Measurements from ENCODE around the gene ELAVL1. TPM values are rescaled to one million over a fixed set of nuclear protein-coding genes. Genes with fewer than 3 reads are reported as not detected.

ELAVL1 gene
- total and polyA plus RNA-seq, 4 experiments from 2014 or later = 54.2 to 57.8 (median 55.5) TPM

GRCh38 chr19:7969555-7969939, 35.9 kb downstream of the ELAVL1 start:
- H3K9me3 Mint-ChIP-seq = no peaks in the 10 kb centered on the region
- H3K27ac Mint-ChIP-seq = peak overlapping the region in 1 of 7 donors; percentile 12
- Histone ChIP-seq H3K9me3 (ENCODE audit: control insufficient read depth in 1 of 2, low read length in 2 of 2) (no peaks in the 10 kb centered on the region), H3K27me3 (ENCODE audit: insufficient read depth, low read length) (no peaks in the 10 kb centered on the region), H3K36me3 (ENCODE audit: insufficient read depth, low read length) (peaks cover 44% of the 10 kb centered on the region), H3K4me3 (ENCODE audit: low read length in 2 of 2) (no peak overlapping the region), H3K4me1 (ENCODE audit: insufficient read depth, low read length) (no peaks in the 10 kb centered on the region), H3K27ac (ENCODE audit: low read depth, low read length) (no peak overlapping the region)
- ChIA-PET POLR2A (ENCODE audit: partially characterized antibody) (no interaction called here), CTCF (ENCODE audit: partially characterized antibody) (interaction anchor here (1.5 to 2.5 kb wide), 2 partner anchors 25 to 31 kb away, joined by 6 to 8 read pairs; no protein-coding TSS in a partner anchor)
- peaks cover 0 to 2% (median 0%) of the 10 kb centered on the region in 4 donors for H3K4me1 Mint-ChIP-seq
- peaks cover 13 to 50% of the 10 kb centered on the region in 2 donors for H3K36me3 Mint-ChIP-seq
- intact Hi-C loops (cut with micrococcal nuclease) = no loop called here
- no peak overlapping the region for H3K4me3 Mint-ChIP-seq
- H3K27me3 Mint-ChIP-seq = no peaks in the 10 kb centered on the region
- no peak for DNase-seq

- peaks cover 13 to 47% of the 10 kb centered on the region in 2 donors for H3K36me3 Mint-ChIP-seq
- H3K27ac Mint-ChIP-seq = peak overlapping the region in 3 of 7 donors; percentile 12 to 13 (median 13)
- no peaks in the 10 kb centered on the region for H3K27me3 Mint-ChIP-seq
- H3K4me1 Mint-ChIP-seq = peaks cover 0 to 2% (median 0%) of the 10 kb centered on the region in 4 donors
- H3K27me3 ChIP-seq (ENCODE audit: insufficient read depth, low read length) = no peaks in the 10 kb centered on the region
- no peaks in the 10 kb centered on the region for H3K9me3 Mint-ChIP-seq
- H3K4me1 ChIP-seq (ENCODE audit: insufficient read depth, low read length) = no peaks in the 10 kb centered on the region
- intact Hi-C loops (cut with micrococcal nuclease) = no loop called here
- POLR2A ChIA-PET (ENCODE audit: partially characterized antibody) = no interaction called here
- H3K36me3 ChIP-seq (ENCODE audit: insufficient read depth, low read length) = peaks cover 41% of the 10 kb centered on the region
- H3K9me3 ChIP-seq (ENCODE audit: control insufficient read depth in 1 of 2, low read length in 2 of 2) = no peaks in the 10 kb centered on the region
- DNase-seq = no peak
- H3K4me3 ChIP-seq (ENCODE audit: low read length in 2 of 2) = no peak overlapping the region
- H3K4me3 Mint-ChIP-seq = no peak overlapping the region
- CTCF ChIA-PET (ENCODE audit: partially characterized antibody) = interaction anchor here (1.5 kb wide), 1 partner anchor 25 kb away, joined by 6 read pairs; no protein-coding TSS in a partner anchor
- H3K27ac ChIP-seq (ENCODE audit: low read depth, low read length) = no peak overlapping the region
Observed at GRCh38 chr19:7968796-7969554, 36.5 kb downstream of the ELAVL1 start.

- CTCF ChIA-PET (ENCODE audit: partially characterized antibody) = interaction anchor here (1.5 kb wide), 1 partner anchor 24 kb away, joined by 6 read pairs; no protein-coding TSS in a partner anchor
- peak overlapping the region in 1 of 7 donors; percentile 13 for H3K27ac Mint-ChIP-seq
Observed at GRCh38 chr19:7968008-7968795, 37.2 kb downstream of the ELAVL1 start.

DNA sequence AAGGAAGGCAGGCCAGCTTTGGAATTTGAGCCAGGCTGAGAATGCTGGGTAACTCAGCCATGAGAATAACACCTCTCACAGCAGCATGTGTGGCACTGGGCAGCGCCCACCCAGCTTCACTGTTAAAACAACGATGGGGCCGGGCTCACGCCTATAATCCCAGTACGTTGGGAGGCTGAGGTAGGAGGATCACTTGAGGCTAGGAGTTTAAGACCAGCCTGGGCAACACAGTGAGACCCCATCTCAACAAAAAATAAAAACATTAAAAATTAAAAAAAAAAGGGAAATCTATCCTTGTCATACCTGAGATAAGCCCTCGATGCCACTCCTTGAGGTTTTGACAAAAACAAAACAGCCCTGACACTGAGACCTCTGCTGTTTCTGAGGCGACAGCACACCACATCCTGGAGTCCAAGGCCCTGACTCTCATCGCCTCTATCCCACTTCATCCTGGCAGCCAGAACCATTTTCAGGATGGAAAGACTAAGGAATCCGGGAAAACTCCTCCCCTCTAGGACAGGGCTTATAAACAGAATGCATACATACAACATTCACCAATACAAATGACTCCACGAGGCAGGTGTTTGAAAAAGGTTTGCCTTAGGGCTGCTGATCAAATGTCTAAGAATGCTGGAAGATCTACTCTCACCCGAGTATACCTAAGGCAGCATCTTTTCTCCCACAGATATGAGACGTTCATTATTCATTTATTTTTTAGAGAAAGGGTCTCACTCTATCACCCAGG, 39.3 kb downstream of the ELAVL1 start:
- Histone ChIP-seq H3K4me3 (ENCODE audit: low read length in 2 of 2) (no peak overlapping the region), H3K36me3 (ENCODE audit: insufficient read depth, low read length) (peaks cover 54% of the 10 kb centered on the region), H3K27ac (ENCODE audit: low read depth, low read length) (no peak overlapping the region), H3K27me3 (ENCODE audit: insufficient read depth, low read length) (no peaks in the 10 kb centered on the region), H3K9me3 (ENCODE audit: control insufficient read depth in 1 of 2, low read length in 2 of 2) (no peaks in the 10 kb centered on the region), H3K4me1 (ENCODE audit: insufficient read depth, low read length) (no peaks in the 10 kb centered on the region)
- no peak for DNase-seq
- no peaks in the 10 kb centered on the region for H3K9me3 Mint-ChIP-seq
- peak overlapping the region in 1 of 7 donors; percentile 42 for H3K27ac Mint-ChIP-seq
- H3K4me3 Mint-ChIP-seq = no peak overlapping the region
- no peaks in the 10 kb centered on the region for H3K27me3 Mint-ChIP-seq
- H3K36me3 Mint-ChIP-seq = peaks cover 23 to 52% of the 10 kb centered on the region in 2 donors
- H3K4me1 Mint-ChIP-seq = peaks cover 0 to 2% (median 0%) of the 10 kb centered on the region in 4 donors
- POLR2A ChIA-PET (ENCODE audit: partially characterized antibody) = no interaction called here
- CTCF ChIA-PET (ENCODE audit: partially characterized antibody) = interaction anchor here (0.9 kb wide), 1 partner anchor 21 kb away, joined by 4 read pairs; no protein-coding TSS in a partner anchor
- intact Hi-C loops (cut with micrococcal nuclease) = no loop called here

More at GRCh38 chr19:7968008-7968795, 37.2 kb downstream of the ELAVL1 start:
- POLR2A ChIA-PET (ENCODE audit: partially characterized antibody) = no interaction called here
- H3K36me3 ChIP-seq (ENCODE audit: insufficient read depth, low read length) = peaks cover 41% of the 10 kb centered on the region
- H3K27me3 Mint-ChIP-seq = no peaks in the 10 kb centered on the region
- intact Hi-C loops (cut with micrococcal nuclease) = no loop called here
- peaks cover 15 to 44% of the 10 kb centered on the region in 2 donors for H3K36me3 Mint-ChIP-seq
- no peaks in the 10 kb centered on the region for H3K9me3 Mint-ChIP-seq
- H3K4me3 Mint-ChIP-seq = no peak overlapping the region
- H3K4me1 ChIP-seq (ENCODE audit: insufficient read depth, low read length) = no peaks in the 10 kb centered on the region
- no peak overlapping the region for H3K27ac ChIP-seq (ENCODE audit: low read depth, low read length)
- H3K27me3 ChIP-seq (ENCODE audit: insufficient read depth, low read length) = no peaks in the 10 kb centered on the region
- peaks cover 0 to 2% (median 0%) of the 10 kb centered on the region in 4 donors for H3K4me1 Mint-ChIP-seq
- H3K4me3 ChIP-seq (ENCODE audit: low read length in 2 of 2) = no peak overlapping the region
- H3K9me3 ChIP-seq (ENCODE audit: control insufficient read depth in 1 of 2, low read length in 2 of 2) = no peaks in the 10 kb centered on the region
- DNase-seq = no peak

DNA sequence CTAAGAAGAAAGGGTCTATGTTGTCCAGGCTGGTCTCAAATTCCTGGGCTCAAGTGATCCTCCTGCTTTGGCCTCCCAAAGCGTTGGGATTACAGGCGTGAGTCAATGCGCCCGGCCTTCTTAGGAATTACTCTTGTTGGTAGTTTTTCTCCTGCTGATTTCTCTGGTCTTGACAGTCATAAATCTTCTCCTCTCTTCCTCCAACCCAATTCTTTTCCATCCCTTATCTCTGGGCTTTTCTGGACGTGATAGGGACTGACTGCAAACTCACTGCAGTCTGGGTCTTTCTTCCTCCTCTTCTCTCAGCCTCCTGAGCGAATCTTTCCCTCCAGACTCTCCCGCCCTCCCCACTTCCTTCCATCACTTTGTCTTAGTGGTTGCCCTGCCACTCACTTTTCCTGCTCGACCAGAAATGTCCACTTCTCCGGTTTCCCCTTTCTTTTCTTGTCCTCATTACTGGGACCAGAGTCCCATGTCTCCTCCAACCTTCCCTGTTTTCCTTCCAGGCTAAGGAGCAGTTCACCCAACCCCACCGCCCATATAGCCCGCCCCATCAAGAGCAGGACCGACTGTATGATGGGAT, 40.1 kb downstream of the ELAVL1 start:
- DNase-seq = no peak
- Histone ChIP-seq H3K27me3 (ENCODE audit: insufficient read depth, low read length) (no peaks in the 10 kb centered on the region), H3K4me1 (ENCODE audit: insufficient read depth, low read length) (no peaks in the 10 kb centered on the region), H3K36me3 (ENCODE audit: insufficient read depth, low read length) (peaks cover 54% of the 10 kb centered on the region), H3K9me3 (ENCODE audit: control insufficient read depth in 1 of 2, low read length in 2 of 2) (no peaks in the 10 kb centered on the region), H3K4me3 (ENCODE audit: low read length in 2 of 2) (no peak overlapping the region), H3K27ac (ENCODE audit: low read depth, low read length) (no peak overlapping the region)
- ChIA-PET CTCF (ENCODE audit: partially characterized antibody) (no interaction called here), POLR2A (ENCODE audit: partially characterized antibody) (no interaction called here)
- Mint-ChIP-seq H3K27me3 (no peaks in the 10 kb centered on the region), H3K9me3 (no peaks in the 10 kb centered on the region), H3K4me1 (peaks cover 0 to 2% (median 0%) of the 10 kb centered on the region in 4 donors), H3K27ac (peak overlapping the region in 3 of 7 donors; percentile 34 to 75 (median 38)), H3K36me3 (peaks cover 23 to 46% of the 10 kb centered on the region in 2 donors), H3K4me3 (no peak overlapping the region)
- intact Hi-C loops (cut with micrococcal nuclease) = no loop called here

- ChIA-PET CTCF (ENCODE audit: partially characterized antibody) (interaction anchor here (1.3 kb wide), 1 partner anchor 39 kb away, joined by 4 read pairs; no protein-coding TSS in a partner anchor), POLR2A (ENCODE audit: partially characterized antibody) (no interaction called here)
- no peak for DNase-seq
- Histone ChIP-seq H3K9me3 (ENCODE audit: control insufficient read depth in 1 of 2, low read length in 2 of 2) (no peaks in the 10 kb centered on the region), H3K4me3 (ENCODE audit: low read length in 2 of 2) (no peak overlapping the region), H3K36me3 (ENCODE audit: insufficient read depth, low read length) (peaks cover 50% of the 10 kb centered on the region), H3K27ac (ENCODE audit: low read depth, low read length) (no peak overlapping the region), H3K27me3 (ENCODE audit: insufficient read depth, low read length) (no peaks in the 10 kb centered on the region), H3K4me1 (ENCODE audit: insufficient read depth, low read length) (no peaks in the 10 kb centered on the region)
- Mint-ChIP-seq H3K9me3 (no peaks in the 10 kb centered on the region), H3K27me3 (no peaks in the 10 kb centered on the region), H3K36me3 (peaks cover 23 to 45% of the 10 kb centered on the region in 2 donors), H3K4me1 (peaks cover 0 to 2% (median 0%) of the 10 kb centered on the region in 4 donors), H3K4me3 (no peak overlapping the region), H3K27ac (no peak overlapping the region)
- intact Hi-C loops (cut with micrococcal nuclease) = no loop called here
Observed at GRCh38 chr19:7963566-7963965, 41.9 kb downstream of the ELAVL1 start.
